ENCODE data around the gene HOXC6.
A peak's percentile ranks its signal among the peaks of the same experiment; 100 is the strongest.

Gene HOXC6

GRCh38 chr12:54051026-54051842 lies 23.0 kb downstream of the HOXC6 start:
- Histone ChIP-seq H3K9me3 (no peaks in the 10 kb centered on the region), H3K36me3 (no peaks in the 10 kb centered on the region), H3K27ac (no peak overlapping the region), H3K4me3 (peak overlapping the region in 1 of 2 donors; percentile 1), H3K4me1 (peaks cover 0 to 28% (median 17%) of the 10 kb centered on the region in 4 donors), H3K27me3 (no peaks in the 10 kb centered on the region)
- intact Hi-C loops (cut with DNase I; ENCODE audit: low total_unique reads) = no loop called here
- DNase-seq = no peak
- TF ChIP-seq, protein P1, sequence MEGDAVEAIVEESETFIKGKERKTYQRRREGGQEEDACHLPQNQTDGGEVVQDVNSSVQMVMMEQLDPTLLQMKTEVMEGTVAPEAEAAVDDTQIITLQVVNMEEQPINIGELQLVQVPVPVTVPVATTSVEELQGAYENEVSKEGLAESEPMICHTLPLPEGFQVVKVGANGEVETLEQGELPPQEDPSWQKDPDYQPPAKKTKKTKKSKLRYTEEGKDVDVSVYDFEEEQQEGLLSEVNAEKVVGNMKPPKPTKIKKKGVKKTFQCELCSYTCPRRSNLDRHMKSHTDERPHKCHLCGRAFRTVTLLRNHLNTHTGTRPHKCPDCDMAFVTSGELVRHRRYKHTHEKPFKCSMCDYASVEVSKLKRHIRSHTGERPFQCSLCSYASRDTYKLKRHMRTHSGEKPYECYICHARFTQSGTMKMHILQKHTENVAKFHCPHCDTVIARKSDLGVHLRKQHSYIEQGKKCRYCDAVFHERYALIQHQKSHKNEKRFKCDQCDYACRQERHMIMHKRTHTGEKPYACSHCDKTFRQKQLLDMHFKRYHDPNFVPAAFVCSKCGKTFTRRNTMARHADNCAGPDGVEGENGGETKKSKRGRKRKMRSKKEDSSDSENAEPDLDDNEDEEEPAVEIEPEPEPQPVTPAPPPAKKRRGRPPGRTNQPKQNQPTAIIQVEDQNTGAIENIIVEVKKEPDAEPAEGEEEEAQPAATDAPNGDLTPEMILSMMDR (IDR thresholded peaks at IDR 0.05) = no peak

DNA sequence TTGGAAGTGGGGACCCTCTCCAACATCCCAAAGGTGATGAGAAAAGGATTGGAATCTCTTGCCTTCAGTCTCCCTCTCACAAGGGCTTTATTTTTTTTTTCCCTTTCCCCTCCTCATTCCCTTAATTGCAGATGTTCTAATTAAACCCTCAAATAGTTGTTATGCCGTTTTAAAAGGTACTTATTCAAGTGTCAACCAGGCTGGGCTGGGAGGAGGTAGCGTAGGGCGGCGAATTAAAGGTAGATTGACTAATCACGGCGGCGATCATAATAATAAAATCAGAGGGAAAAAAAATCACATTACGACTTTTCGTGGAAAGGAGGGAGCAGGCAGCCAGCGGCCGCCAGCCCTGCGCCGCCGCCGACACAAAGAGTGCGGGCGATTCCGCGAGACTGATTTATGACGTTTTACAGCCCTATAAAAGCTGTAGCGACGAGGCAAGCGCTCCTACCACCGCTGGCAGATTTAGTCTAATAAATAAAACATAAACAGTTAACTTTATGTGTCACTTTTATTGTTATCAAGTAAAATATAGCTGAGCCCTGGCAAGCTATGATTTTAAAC lies 23.7 kb downstream of the HOXC6 start:
- Histone ChIP-seq H3K27ac (peak overlapping the region; percentile 49 to 69), H3K9me3 (no peaks in the 10 kb centered on the region), H3K4me1 (peaks cover 0 to 28% (median 17%) of the 10 kb centered on the region in 4 donors), H3K4me3 (peak overlapping the region in 1 of 2 donors; percentile 1), H3K36me3 (no peaks in the 10 kb centered on the region), H3K27me3 (no peaks in the 10 kb centered on the region)
- TF ChIP-seq, protein P1 (IDR thresholded peaks at IDR 0.05) = no peak
- intact Hi-C loops (cut with DNase I; ENCODE audit: low total_unique reads) = no loop called here
- DNase-seq = no peak

- Histone ChIP-seq H3K4me1 (peaks cover 0 to 28% (median 17%) of the 10 kb centered on the region in 4 donors), H3K27me3 (no peaks in the 10 kb centered on the region), H3K36me3 (no peaks in the 10 kb centered on the region), H3K27ac (peak overlapping the region; percentile 49 to 69), H3K4me3 (peak overlapping the region in 1 of 2 donors; percentile 1), H3K9me3 (no peaks in the 10 kb centered on the region)
- no peak for DNase-seq
- intact Hi-C loops (cut with DNase I; ENCODE audit: low total_unique reads) = no loop called here
- TF ChIP-seq, protein P1 (IDR thresholded peaks at IDR 0.05) = no peak
Observed at GRCh38 chr12:54052438-54053002, 24.3 kb downstream of the HOXC6 start.

GRCh38 chr12:54053003-54053750 lies 24.9 kb downstream of the HOXC6 start:
- DNase-seq = no peak
- peak overlapping the region in 1 of 2 donors; percentile 69 for H3K27ac ChIP-seq
- TF ChIP-seq, protein P1 (IDR thresholded peaks at IDR 0.05) = no peak
- no peaks in the 10 kb centered on the region for H3K9me3 ChIP-seq
- H3K27me3 ChIP-seq = no peaks in the 10 kb centered on the region
- H3K4me1 ChIP-seq = peaks cover 0 to 28% (median 17%) of the 10 kb centered on the region in 4 donors
- H3K4me3 ChIP-seq = peak overlapping the region; percentile 40 to 54
- intact Hi-C loops (cut with DNase I; ENCODE audit: low total_unique reads) = no loop called here
- no peaks in the 10 kb centered on the region for H3K36me3 ChIP-seq

Data from tibial artery (tissue), 4 donors.